Posterior vena cava (tissue), 2 donors: ENCODE measurements around the gene INCA1. TPM values are rescaled to one million over a fixed set of nuclear protein-coding genes. Genes with fewer than 3 reads are reported as not detected.
A peak's percentile ranks its signal among the peaks of the same experiment; 100 is the strongest.

ENCODE experiments used
- DNase-seq: peaks from one replicate; pipeline ENCODE4 v3.0.0-alpha.2; 2020; ENCODE audit warnings: low spot score
- intact Hi-C, 2 donors: fragments of 100-400 bp; cut with DNase I; formaldehyde crosslinking; loops; one replicate each; pipeline versions ENCODE4 v1.14.1 to v1.14.2; 2022 to 2023
- total RNA-seq, 2 donors: library from RNA; stranded (reverse); fragmentation: NEBNext Ultra II Directional; extraction: Animal tissue kit (Norgen Biotek cat#: 25700); gene quantifications; one replicate each; pipeline ENCODE4 v1.2.1, GENCODE V29; 2021
- donor health status: DM: yes; HTN: yes; CAD: no.
- donor health status: DM: yes; HTN: yes; CAD: no.

INCA1 gene
- total RNA-seq, 2 donors from 2014 or later: 0.60 to 1.3 TPM

GRCh38 chr17:5019475-5019956 is 22.2 kb upstream of the INCA1 start:
- no peak for DNase-seq
- intact Hi-C loops: no loop called here

- intact Hi-C loops: no loop called here
- DNase-seq: no peak
Measured at GRCh38 chr17:5014357-5014756, 17.0 kb upstream of the INCA1 start.

- no peak for DNase-seq
- intact Hi-C loops: no loop called here
Measured at GRCh38 chr17:5011928-5012327, 14.6 kb upstream of the INCA1 start.

GRCh38 chr17:5003214-5003867 is 6.0 kb upstream of the INCA1 start:
- intact Hi-C loops: no loop called here
- DNase-seq: peak; percentile 67

- DNase-seq: no peak
- intact Hi-C loops: no loop called here
Measured at GRCh38 chr17:5002121-5002788, 4.9 kb upstream of the INCA1 start.

GRCh38 chr17:5000237-5000639 is 2.9 kb upstream of the INCA1 start:
- peak; percentile 90 for DNase-seq
- intact Hi-C loops: no loop called here

- intact Hi-C loops: no loop called here
- DNase-seq: peak; percentile 79
Measured at GRCh38 chr17:4999430-5000093, 2.2 kb upstream of the INCA1 start.

GRCh38 chr17:4998732-4999429 is 1.6 kb upstream of the INCA1 start:
- peak; percentile 76 for DNase-seq
- intact Hi-C loops: no loop called here

GRCh38 chr17:4998027-4998731 is 857 bp upstream of the INCA1 start:
- DNase-seq: peak; percentile 88
- intact Hi-C loops: no loop called here

GRCh38 chr17:4994081-4994595 is 3.2 kb downstream of the INCA1 start:
- intact Hi-C loops: no loop called here
- no peak for DNase-seq

GRCh38 chr17:4987767-4988567 is 9.4 kb downstream of the INCA1 start:
- no peak for DNase-seq
- intact Hi-C loops: no loop called here

GRCh38 chr17:4986951-4987766 is 10.2 kb downstream of the INCA1 start, which contains the start of gene CAMTA2:
Gene CAMTA2, minus strand, starts transcription at chr17:4987675. Its CDS starts 1,453 bp downstream, at chr17:4986222.
- DNase-seq: peak; percentile 97
- intact Hi-C loops: no loop called here

GRCh38 chr17:4986403-4986802 is 10.9 kb downstream of the INCA1 start:
- DNase-seq: no peak
- intact Hi-C loops: no loop called here

GRCh38 chr17:4982305-4982704 is 15.0 kb downstream of the INCA1 start:
- intact Hi-C loops: no loop called here
- DNase-seq: no peak

GRCh38 chr17:4980644-4981216 is 16.6 kb downstream of the INCA1 start:
- no peak for DNase-seq
- intact Hi-C loops: no loop called here

GRCh38 chr17:4978726-4979125 is 18.6 kb downstream of the INCA1 start:
- DNase-seq: no peak
- intact Hi-C loops: no loop called here

GRCh38 chr17:4974115-4974670 is 23.1 kb downstream of the INCA1 start:
- intact Hi-C loops: no loop called here
- no peak for DNase-seq
